PC-3 (cell line): ENCODE measurements around the gene DCTN5.

Experiments
- EZH2 ChIP-seq: fragments of 300-600 bp; sonication (generic); IDR thresholded peaks from one replicate; pipeline ENCODE4 v1.6.1; 2017; ENCODE audit warnings: antibody characterized with exemption, mild to moderate bottlenecking, low read length; ENCODE audit not compliant: unreplicated experiment
- EZH2phosphoT487 ChIP-seq: fragments of 300-600 bp; sonication (generic); IDR thresholded peaks from 2 replicates; pipeline ENCODE4 v1.6.1; 2018; ENCODE audit warnings: mild to moderate bottlenecking, antibody characterized with exemption, low read length, borderline replicate concordance
- TF ChIP-seq, protein P1 (sequence below): fragments of 300-600 bp; sonication (generic); conservative IDR thresholded peaks from 2 replicates; pipeline ENCODE4 v1.5.1; 2017; ENCODE audit warnings: antibody characterized with exemption, low read depth, mild to moderate bottlenecking, low read length

DNA sequence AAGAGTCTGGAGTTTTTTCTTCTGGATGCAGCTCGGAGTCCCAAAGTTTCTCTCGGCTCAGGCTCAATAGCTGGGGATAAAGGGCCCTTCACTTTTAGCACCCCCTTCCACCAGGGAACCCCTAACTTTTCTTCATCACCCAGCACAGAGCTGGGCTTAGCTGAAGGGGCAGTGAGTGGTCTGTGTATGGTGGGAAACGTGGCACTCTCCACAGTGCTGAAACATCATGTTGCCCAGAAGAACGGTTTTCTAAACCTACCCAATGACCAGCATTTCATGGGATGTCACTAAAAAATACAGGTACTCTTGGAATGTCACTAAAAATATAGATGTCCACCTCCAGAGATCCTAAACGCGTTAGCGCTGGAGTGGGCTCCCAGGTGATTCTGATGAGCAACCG, 59.8 kb downstream of the DCTN5 start:
- TF ChIP-seq, protein P1, sequence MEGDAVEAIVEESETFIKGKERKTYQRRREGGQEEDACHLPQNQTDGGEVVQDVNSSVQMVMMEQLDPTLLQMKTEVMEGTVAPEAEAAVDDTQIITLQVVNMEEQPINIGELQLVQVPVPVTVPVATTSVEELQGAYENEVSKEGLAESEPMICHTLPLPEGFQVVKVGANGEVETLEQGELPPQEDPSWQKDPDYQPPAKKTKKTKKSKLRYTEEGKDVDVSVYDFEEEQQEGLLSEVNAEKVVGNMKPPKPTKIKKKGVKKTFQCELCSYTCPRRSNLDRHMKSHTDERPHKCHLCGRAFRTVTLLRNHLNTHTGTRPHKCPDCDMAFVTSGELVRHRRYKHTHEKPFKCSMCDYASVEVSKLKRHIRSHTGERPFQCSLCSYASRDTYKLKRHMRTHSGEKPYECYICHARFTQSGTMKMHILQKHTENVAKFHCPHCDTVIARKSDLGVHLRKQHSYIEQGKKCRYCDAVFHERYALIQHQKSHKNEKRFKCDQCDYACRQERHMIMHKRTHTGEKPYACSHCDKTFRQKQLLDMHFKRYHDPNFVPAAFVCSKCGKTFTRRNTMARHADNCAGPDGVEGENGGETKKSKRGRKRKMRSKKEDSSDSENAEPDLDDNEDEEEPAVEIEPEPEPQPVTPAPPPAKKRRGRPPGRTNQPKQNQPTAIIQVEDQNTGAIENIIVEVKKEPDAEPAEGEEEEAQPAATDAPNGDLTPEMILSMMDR = no peak
- TF ChIP-seq EZH2 = no peak
- TF ChIP-seq EZH2phosphoT487 = no peak
